LNCAP (cell line): Measurements from ENCODE around the gene NUDCD2.

Source experiments
- CTCF ChIP-seq: fragments of 450-650 bp; IDR thresholded peaks from 2 replicates; pipeline ENCODE4 v1.5.1; 2017; ENCODE audit warnings: mild to moderate bottlenecking

The NUDCD2 gene

GRCh38 chr5:163504079-163504931, 44.4 kb upstream of the NUDCD2 start:
- no peak for TF ChIP-seq CTCF

- peak; percentile 39; the same call in 1 of the 2 replicates for TF ChIP-seq CTCF
These were observed 43.5 kb upstream of the NUDCD2 start for GRCh38 chr5:163503106-163504078.

GRCh38 chr5:163502521-163502920, 42.6 kb upstream of the NUDCD2 start:
- TF ChIP-seq CTCF, result no peak

- no peak for TF ChIP-seq CTCF
These were observed 39.0 kb upstream of the NUDCD2 start for GRCh38 chr5:163498886-163499285.

- TF ChIP-seq CTCF, result no peak
These were observed 37.4 kb upstream of the NUDCD2 start for GRCh38 chr5:163497315-163497714.

- no peak for TF ChIP-seq CTCF
These were observed 36.4 kb upstream of the NUDCD2 start for GRCh38 chr5:163496286-163496685.

GRCh38 chr5:163489745-163490075, 29.8 kb upstream of the NUDCD2 start:
- TF ChIP-seq CTCF, result no peak
